ENCODE data around the gene FSCN2.
"Not testable (repeated sequence)": the region's sequence is repeated elsewhere in the genome, so short reads cannot be mapped to it uniquely, and the experiment has no call there.

The FSCN2 gene

GRCh38 chr17:81582749-81583148 lies 54.6 kb downstream of the FSCN2 start:
- DNase-seq = no peak

- DNase-seq = no peak
These were observed 55.6 kb downstream of the FSCN2 start for GRCh38 chr17:81583589-81584342.

- not testable (repeated sequence) for DNase-seq
These were observed 56.6 kb downstream of the FSCN2 start for GRCh38 chr17:81584771-81585170.

GRCh38 chr17:81586096-81586495 lies 57.9 kb downstream of the FSCN2 start:
- no peak for DNase-seq
